ENCODE data around the gene IMMP2L.

DNA sequence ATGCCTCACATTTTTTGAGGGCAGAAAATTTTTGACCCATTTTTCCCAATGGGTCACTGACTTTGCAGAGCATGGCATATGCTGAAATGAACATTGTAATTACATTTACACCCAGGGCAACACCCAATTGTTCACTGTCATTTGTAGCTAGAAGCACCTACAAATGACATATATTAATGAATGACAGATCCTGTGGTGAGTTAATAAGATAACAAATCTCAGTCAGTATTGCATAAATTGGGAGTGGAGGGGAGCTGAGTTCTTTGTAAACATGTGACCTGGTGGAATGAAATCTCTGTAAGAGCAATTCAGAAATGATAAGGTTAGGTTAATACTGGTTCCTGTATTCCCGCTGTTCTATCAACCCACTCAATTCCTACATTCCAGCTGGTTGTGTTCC, 726.4 kb downstream of the IMMP2L start:
- no peak for TF ChIP-seq YY1 (IDR thresholded peaks at IDR 0.05)
- TF ChIP-seq, protein P1, sequence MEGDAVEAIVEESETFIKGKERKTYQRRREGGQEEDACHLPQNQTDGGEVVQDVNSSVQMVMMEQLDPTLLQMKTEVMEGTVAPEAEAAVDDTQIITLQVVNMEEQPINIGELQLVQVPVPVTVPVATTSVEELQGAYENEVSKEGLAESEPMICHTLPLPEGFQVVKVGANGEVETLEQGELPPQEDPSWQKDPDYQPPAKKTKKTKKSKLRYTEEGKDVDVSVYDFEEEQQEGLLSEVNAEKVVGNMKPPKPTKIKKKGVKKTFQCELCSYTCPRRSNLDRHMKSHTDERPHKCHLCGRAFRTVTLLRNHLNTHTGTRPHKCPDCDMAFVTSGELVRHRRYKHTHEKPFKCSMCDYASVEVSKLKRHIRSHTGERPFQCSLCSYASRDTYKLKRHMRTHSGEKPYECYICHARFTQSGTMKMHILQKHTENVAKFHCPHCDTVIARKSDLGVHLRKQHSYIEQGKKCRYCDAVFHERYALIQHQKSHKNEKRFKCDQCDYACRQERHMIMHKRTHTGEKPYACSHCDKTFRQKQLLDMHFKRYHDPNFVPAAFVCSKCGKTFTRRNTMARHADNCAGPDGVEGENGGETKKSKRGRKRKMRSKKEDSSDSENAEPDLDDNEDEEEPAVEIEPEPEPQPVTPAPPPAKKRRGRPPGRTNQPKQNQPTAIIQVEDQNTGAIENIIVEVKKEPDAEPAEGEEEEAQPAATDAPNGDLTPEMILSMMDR (IDR thresholded peaks at IDR 0.05; ENCODE audit: low read depth, low read length, missing input control), result no peak
- TF ChIP-seq, protein P2, sequence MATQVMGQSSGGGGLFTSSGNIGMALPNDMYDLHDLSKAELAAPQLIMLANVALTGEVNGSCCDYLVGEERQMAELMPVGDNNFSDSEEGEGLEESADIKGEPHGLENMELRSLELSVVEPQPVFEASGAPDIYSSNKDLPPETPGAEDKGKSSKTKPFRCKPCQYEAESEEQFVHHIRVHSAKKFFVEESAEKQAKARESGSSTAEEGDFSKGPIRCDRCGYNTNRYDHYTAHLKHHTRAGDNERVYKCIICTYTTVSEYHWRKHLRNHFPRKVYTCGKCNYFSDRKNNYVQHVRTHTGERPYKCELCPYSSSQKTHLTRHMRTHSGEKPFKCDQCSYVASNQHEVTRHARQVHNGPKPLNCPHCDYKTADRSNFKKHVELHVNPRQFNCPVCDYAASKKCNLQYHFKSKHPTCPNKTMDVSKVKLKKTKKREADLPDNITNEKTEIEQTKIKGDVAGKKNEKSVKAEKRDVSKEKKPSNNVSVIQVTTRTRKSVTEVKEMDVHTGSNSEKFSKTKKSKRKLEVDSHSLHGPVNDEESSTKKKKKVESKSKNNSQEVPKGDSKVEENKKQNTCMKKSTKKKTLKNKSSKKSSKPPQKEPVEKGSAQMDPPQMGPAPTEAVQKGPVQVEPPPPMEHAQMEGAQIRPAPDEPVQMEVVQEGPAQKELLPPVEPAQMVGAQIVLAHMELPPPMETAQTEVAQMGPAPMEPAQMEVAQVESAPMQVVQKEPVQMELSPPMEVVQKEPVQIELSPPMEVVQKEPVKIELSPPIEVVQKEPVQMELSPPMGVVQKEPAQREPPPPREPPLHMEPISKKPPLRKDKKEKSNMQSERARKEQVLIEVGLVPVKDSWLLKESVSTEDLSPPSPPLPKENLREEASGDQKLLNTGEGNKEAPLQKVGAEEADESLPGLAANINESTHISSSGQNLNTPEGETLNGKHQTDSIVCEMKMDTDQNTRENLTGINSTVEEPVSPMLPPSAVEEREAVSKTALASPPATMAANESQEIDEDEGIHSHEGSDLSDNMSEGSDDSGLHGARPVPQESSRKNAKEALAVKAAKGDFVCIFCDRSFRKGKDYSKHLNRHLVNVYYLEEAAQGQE (IDR thresholded peaks at IDR 0.05), result no peak
- no peak for TF ChIP-seq RAD21 (IDR thresholded peaks at IDR 0.05)
- TF ChIP-seq JUND (IDR thresholded peaks at IDR 0.05), result no peak
- TF ChIP-seq TAF1 (conservative IDR thresholded peaks at IDR 0.05), result no peak
- TF ChIP-seq, protein P3, sequence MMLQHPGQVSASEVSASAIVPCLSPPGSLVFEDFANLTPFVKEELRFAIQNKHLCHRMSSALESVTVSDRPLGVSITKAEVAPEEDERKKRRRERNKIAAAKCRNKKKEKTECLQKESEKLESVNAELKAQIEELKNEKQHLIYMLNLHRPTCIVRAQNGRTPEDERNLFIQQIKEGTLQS (IDR thresholded peaks at IDR 0.05), result no peak
- no peak for TF ChIP-seq EGR1 (IDR thresholded peaks at IDR 0.05; ENCODE audit: low read depth in 2 of 2)
- TF ChIP-seq, protein P4, sequence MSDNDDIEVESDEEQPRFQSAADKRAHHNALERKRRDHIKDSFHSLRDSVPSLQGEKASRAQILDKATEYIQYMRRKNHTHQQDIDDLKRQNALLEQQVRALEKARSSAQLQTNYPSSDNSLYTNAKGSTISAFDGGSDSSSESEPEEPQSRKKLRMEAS (IDR thresholded peaks at IDR 0.05), result no peak
- no peak for TF ChIP-seq GABPA (IDR thresholded peaks at IDR 0.05 in 1 of 2, conservative IDR thresholded peaks at IDR 0.05 in 1 of 2)
- TF ChIP-seq RXRA (IDR thresholded peaks at IDR 0.05), result no peak

All from liver (tissue), 3 donors.